B cell (primary cell): ENCODE results near the gene AKT1. TPM values are rescaled to one million over a fixed set of nuclear protein-coding genes. Genes with fewer than 3 reads are reported as not detected.
A peak's percentile ranks its signal among the peaks of the same experiment; 100 is the strongest.

Experiments
- ATAC-seq: fragments of 200-7000 bp; cut with Tn5 transposase; one replicate; pipeline ENCODE4 v1.10.0; 2021; ENCODE audit warnings: low read depth, mild to moderate bottlenecking, moderate number of reproducible peaks, moderate library complexity
- CTCF ChIA-PET: fragments of 350-600 bp; sonication (Branson Sonifier 250); formaldehyde crosslinking; loops from one replicate; lab custom pipeline; 2021; ENCODE audit warnings: antibody characterized with exemption, inconsistent platforms; lab: Charles Lee
- POLR2A ChIA-PET: fragments of 350-600 bp; sonication (Branson Sonifier 250); formaldehyde crosslinking; loops from one replicate; lab custom pipeline; 2021; ENCODE audit warnings: antibody characterized with exemption; lab: Charles Lee
- DNase-seq: peaks from one replicate; pipeline ENCODE4 v3.0.0; 2013
- H2AFZ ChIP-seq: 2 replicates; pipeline ENCODE4 v1.6.1; 2012; ENCODE audit warnings: mild to moderate bottlenecking, low read depth, low read length; ENCODE audit not compliant: insufficient read depth, poor library complexity, severe bottlenecking
- H3K27ac ChIP-seq, 2 donors: 1 replicate in 1 of 2; 2 replicates in 1 of 2; pipeline ENCODE4 v1.5.1; 2012 to 2013; ENCODE audit warnings: low read length in 2 of 2, mild to moderate bottlenecking in 2 of 2, moderate library complexity in 1 of 2
- H3K27me3 ChIP-seq, 4 experiments: fragments of 200-600 bp in 1 of 4; sonication (generic) in 1 of 4; replicated peaks in 1 of 4; 1 replicate in 2 of 4; 2 replicates in 2 of 4; pipeline versions ENCODE4 v1.6.1 to v1.7.0; 2013 to 2016; ENCODE audit warnings: low read length in 3 of 4, mild to moderate bottlenecking in 2 of 4, mixed read lengths in 1 of 4, moderate library complexity in 1 of 4; ENCODE audit not compliant: insufficient read depth in 4 of 4, control insufficient read depth in 3 of 4; ENCODE audit errors: control extremely low read depth in 1 of 4
- H3K36me3 ChIP-seq, 2 experiments: replicated peaks in 1 of 2; 1 replicate in 1 of 2; 2 replicates in 1 of 2; pipeline versions ENCODE4 v1.6.1 to v1.7.1; 2013; ENCODE audit warnings: low read length in 1 of 2; ENCODE audit not compliant: insufficient read depth in 2 of 2, control insufficient read depth in 1 of 2; ENCODE audit errors: control extremely low read depth in 1 of 2, extremely low read depth in 1 of 2
- H3K4me1 ChIP-seq, 2 donors: fragments of 200-600 bp in 1 of 2; sonication (generic) in 1 of 2; 1 replicate in 1 of 2; 2 replicates in 1 of 2; pipeline versions ENCODE4 v1.5.1 to v1.6.1; 2013 to 2017; ENCODE audit warnings: low read length in 2 of 2; ENCODE audit not compliant: control insufficient read depth in 2 of 2, insufficient read depth in 2 of 2
- H3K4me2 ChIP-seq: replicated peaks from 2 replicates; pipeline ENCODE3; 2012; ENCODE audit warnings: mild to moderate bottlenecking, low read depth, low read length; ENCODE audit not compliant: poor library complexity, severe bottlenecking
- H3K4me3 ChIP-seq, 5 experiments: fragments of 200-600 bp in 1 of 5; sonication (generic) in 1 of 5; 1 replicate in 3 of 5; 2 replicates in 2 of 5; pipeline versions ENCODE4 v1.5.1 to v1.7.0; 2011 to 2016; ENCODE audit warnings: low read length in 4 of 5, mild to moderate bottlenecking in 4 of 5, low read depth in 2 of 5, control low read depth in 1 of 5, moderate library complexity in 1 of 5; ENCODE audit not compliant: insufficient read depth in 1 of 5; ENCODE audit errors: control extremely low read depth in 1 of 5, extremely low read depth in 1 of 5
- H3K79me2 ChIP-seq: fragments of 200-600 bp; sonication (generic); one replicate; pipeline ENCODE4 v1.6.0; 2016; ENCODE audit warnings: low read length; ENCODE audit not compliant: control insufficient read depth, insufficient read depth
- H3K9ac ChIP-seq: fragments of 200-600 bp; sonication (generic); 2 replicates; pipeline ENCODE4 v1.6.1; 2017; ENCODE audit warnings: mild to moderate bottlenecking, low read length, moderate library complexity
- H3K9me3 ChIP-seq, 3 donors: one replicate each; pipeline versions ENCODE4 v1.6.1 to v1.7.1; 2013; ENCODE audit warnings: low read length in 2 of 3; ENCODE audit not compliant: control insufficient read depth in 2 of 3, insufficient read depth in 1 of 3; ENCODE audit errors: control extremely low read depth in 1 of 3
- H4K20me1 ChIP-seq: 2 replicates; pipeline ENCODE4 v1.6.0; 2012; ENCODE audit warnings: mild to moderate bottlenecking, low read length; ENCODE audit not compliant: insufficient read depth, control insufficient read depth, poor library complexity, severe bottlenecking
- H3K27ac Mint-ChIP-seq: one replicate; pipeline ENCODE4 v1.8.0; 2021; ENCODE audit warnings: mixed read lengths
- H3K27me3 Mint-ChIP-seq: one replicate; pipeline ENCODE4 v1.8.0; 2021; ENCODE audit warnings: mixed read lengths
- H3K4me1 Mint-ChIP-seq: one replicate; pipeline ENCODE4 v1.8.0; 2021; ENCODE audit warnings: mixed read lengths
- H3K4me3 Mint-ChIP-seq: one replicate; pipeline ENCODE4 v1.8.0; 2021; ENCODE audit warnings: mixed read lengths
- H3K9me3 Mint-ChIP-seq: one replicate; pipeline ENCODE4 v1.8.0; 2022; ENCODE audit warnings: mixed read lengths; ENCODE audit not compliant: insufficient read depth
- CTCF ChIP-seq: fragments of 200-600 bp; IDR thresholded peaks from one replicate; pipeline ENCODE4 v1.8.0; 2022; ENCODE audit warnings: antibody characterized with exemption, mild to moderate bottlenecking
- EZH2 ChIP-seq: IDR thresholded peaks from 2 replicates; pipeline ENCODE4 v1.6.1; 2012; ENCODE audit warnings: borderline replicate concordance, low read depth, mild to moderate bottlenecking, moderate library complexity, low read length; ENCODE audit not compliant: insufficient read depth, poor library complexity, severe bottlenecking
- WGBS: methylation state at CpG from one replicate; pipeline ENCODE4 v1.1.5; 2013; ENCODE audit warnings: missing lambda C conversion rate; ENCODE audit not compliant: insufficient coverage; 5-methylcytosine and 5-hydroxymethylcytosine counted together
- intact Hi-C: fragments of 100-400 bp; cut with micrococcal nuclease; formaldehyde crosslinking; loops from one replicate; pipeline ENCODE4 v1.10.0; 2022
- polyA plus RNA-seq: library from polyadenylated mRNA; depleted of rRNA; stranded (reverse); fragments of >200 nt; gene quantifications from 2 replicates; pipeline ENCODE4 v1.2.3, GENCODE V29; 2012
- total RNA-seq, 2 donors: library from RNA; stranded (reverse); fragments of 120-200 nt in 1 of 2; gene quantifications; 1 replicate in 1 of 2; 2 replicates in 1 of 2; pipeline versions ENCODE4 v1.2.3 to v1.2.4, GENCODE V29; 2013 to 2022

The AKT1 gene
- total and polyA plus RNA-seq, 2 donors (not counting 1 experiment from before 2014, with no cell fraction given) = 71.1 to 90.1 TPM

DNA sequence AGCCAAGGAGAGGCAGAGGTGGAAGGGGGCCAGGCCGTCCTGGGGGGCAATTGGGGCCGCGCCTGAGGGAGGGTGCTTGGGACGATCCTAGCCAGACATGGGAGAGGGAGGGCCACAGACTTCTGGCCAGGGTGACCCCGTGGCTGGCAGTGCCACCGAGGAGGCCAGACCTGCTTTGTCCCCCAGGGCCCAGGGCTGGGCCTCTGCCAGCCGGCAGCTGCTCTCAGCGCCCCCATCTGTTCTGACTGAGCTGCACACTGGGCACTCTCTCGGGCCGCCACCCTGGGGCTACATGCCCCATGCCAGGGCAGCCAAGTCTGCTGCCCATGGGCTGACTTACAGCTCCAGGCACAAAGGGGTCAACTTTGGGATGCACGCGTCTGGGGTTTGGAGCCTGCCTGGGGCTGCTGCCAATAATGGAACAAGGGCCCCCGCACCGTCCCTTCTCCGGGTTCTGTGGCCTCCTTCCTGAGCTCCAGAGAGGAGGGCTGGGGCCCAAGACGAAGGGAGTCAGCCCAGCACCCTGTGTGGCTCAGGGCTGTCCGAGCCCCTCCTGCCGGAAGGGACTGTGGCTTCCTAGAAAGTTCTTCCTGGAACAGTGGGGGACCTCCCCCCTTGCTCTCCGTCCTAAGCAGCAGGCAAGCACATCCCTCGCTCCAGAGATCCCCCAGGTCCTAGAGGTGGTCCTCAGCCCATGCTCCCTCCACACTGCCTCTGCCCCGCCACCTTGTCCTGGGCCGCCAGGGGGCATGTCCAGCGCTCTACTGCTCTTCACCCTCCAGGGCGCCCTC, 70.4 kb downstream of the AKT1 start:
- Histone ChIP-seq H3K27me3 (peaks cover 0 to 9% (median 3%) of the 10 kb centered on the region in 4 experiments), H2AFZ (peak overlapping the region; percentile 84), H3K27ac (no peak overlapping the region), H4K20me1 (no peaks in the 10 kb centered on the region), H3K79me2 (no peaks in the 10 kb centered on the region), H3K4me3 (no peak overlapping the region), H3K4me1 (peaks cover 6 to 10% of the 10 kb centered on the region in 2 donors), H3K9ac (no peak overlapping the region), H3K36me3 (no peaks in the 10 kb centered on the region), H3K4me2 (peak overlapping the region; percentile 97), H3K9me3 (no peaks in the 10 kb centered on the region)
- H3K4me3 Mint-ChIP-seq = peak overlapping the region; percentile 73
- no peak overlapping the region for H3K27ac Mint-ChIP-seq
- H3K4me1 Mint-ChIP-seq = peaks cover 3% of the 10 kb centered on the region
- POLR2A ChIA-PET = interaction anchor here (0.8 kb wide), 1 partner anchor 27 kb away, joined by 6 read pairs; the partner anchor contains the start of gene SIVA1
- ATAC-seq (no peak), DNase-seq (peak; percentile 39)
- intact Hi-C loops = loop anchor here (1.0 kb wide), 1 partner anchor 27 kb away; no protein-coding TSS in a partner anchor
- CTCF ChIA-PET = interaction anchor here (0.8 to 3.6 kb wide), 5 partner anchors 16 to 59 kb away, joined by 3 to 12 read pairs (median 3); partner anchors contain the start of gene SIVA1
- H3K27me3 Mint-ChIP-seq = peaks cover 8% of the 10 kb centered on the region
- no peaks in the 10 kb centered on the region for H3K9me3 Mint-ChIP-seq
- TF ChIP-seq CTCF (no peak), EZH2 (no peak)
- WGBS = 67% methylated on average over 24 of the region's 24 CpGs
